ENCODE data around the gene SOX12.

SOX12 gene

DNA sequence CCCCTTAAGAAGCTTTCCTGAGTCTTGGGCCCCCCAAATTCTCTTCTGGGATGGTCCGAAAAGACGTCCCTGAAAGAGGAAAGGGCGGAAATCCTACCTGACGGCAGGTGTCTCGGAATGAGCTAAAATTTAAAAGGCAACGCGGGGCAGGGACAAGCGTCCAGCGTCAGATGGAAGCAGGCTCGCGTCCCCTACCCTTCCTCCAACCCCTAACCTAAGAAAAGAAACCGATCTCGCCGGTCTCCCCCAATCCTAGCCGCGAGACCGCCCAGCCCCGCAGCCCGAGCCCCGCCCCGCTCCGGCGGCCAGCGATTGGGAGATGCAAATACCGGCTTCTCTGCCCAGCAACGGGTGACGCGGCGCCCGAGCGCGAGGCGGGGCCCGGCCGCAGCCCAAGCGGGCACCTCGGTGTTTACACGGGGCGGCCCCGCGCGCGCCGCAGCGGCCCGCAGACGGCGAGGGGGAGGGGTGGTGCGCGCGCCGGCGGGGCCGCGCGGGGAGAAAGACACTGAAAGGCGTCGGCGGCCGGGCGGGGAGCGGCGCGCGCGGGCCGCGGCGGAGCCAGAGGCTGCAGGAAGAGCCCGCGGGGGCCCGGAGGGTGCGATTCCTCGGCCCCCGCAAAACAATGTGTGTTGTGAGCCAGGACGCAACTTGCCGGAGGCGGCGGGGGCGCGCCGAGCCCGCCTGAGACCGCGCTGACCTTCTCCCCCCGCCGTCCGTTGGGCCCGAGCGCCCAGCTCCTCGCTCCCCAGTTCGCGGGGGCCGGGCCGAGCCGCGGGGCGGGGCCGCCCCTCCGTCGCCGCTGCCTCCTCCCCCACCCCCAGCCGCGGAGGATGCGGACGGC lies at the start of gene SOX12:
SOX12 (plus strand) TSS at position 508 of the 844 bp plus-strand sequence. CDS start 373 bp downstream, outside the sequence.
- DNase-seq (ENCODE audit: low read depth): peak; percentile 96

GRCh38 chr20:275791-276190 lies 49.6 kb upstream of the SOX12 start:
- no peak for DNase-seq (ENCODE audit: low read depth)

- DNase-seq (ENCODE audit: low read depth): no peak
Measured at GRCh38 chr20:276620-277495, 48.5 kb upstream of the SOX12 start.

- DNase-seq (ENCODE audit: low read depth): no peak
Measured at GRCh38 chr20:277496-277781, 47.9 kb upstream of the SOX12 start.

- DNase-seq (ENCODE audit: low read depth): no peak
Measured at GRCh38 chr20:278181-278580, 47.2 kb upstream of the SOX12 start.

DNA sequence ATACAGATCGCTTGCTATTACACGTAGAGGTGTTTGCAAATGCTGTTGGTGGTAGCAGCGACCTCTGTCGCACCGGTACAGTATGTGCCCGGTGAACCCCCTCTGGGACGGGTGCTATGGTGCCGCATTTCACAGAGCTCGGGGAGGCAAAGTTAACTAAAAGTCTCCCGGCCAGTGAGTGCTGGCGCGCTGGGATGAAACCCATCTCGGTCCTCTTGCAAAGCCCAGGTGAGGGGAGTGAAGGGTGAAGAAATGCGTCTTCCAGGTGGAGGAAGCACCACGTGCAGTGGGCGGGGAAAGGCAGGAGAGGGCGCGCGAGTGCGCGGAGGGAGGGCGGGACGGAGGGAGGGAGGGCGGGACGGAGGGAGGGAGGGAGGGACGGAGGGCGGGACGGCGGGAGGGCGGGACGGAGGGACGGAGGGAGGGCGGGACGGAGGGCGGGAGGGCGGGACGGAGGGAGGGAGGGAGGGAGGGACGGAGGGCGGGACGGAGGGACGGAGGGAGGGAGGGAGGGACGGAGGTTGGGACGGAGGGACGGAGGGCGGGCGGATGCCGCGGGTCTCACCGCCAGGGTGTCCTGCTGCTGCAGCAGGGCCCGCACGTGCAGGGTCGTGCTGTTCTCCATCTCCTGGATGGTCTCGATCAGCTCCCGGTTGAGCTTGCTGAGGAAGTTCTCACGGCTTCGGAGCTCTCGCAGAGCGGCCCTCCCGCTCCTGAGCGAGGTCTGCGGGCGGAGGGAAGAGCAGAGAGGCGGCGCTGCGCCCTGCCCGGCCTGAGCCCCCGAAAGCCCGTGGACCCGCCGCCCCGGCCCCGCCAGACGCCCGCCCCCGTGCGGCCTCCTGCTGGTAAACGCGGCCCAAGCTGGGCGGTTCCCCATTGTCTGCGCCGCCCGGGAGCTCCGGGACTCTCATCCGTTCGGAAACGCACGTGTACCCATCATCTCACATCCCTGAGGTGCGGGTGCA lies 46.5 kb upstream of the SOX12 start:
- no peak for DNase-seq (ENCODE audit: low read depth)

DNA sequence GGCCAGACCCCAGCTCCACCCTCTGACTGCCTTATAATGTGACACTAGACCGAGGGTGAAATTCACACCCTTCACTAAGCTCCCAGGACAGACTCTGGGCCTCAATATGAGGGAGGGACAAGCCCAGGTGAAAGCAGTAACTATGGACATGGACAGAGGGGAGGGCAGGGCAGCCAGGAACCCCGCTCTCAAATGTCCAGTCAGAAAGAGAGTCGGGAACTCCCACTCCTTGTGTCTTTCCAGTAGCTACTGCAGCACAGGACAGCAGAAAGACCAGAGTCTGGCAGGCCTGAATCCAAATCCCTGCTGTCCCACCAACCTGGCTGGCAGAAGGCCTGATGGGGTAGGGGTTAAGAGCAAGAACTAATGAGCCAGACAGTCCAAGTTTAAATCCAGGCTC lies 41.2 kb upstream of the SOX12 start:
- no peak for DNase-seq (ENCODE audit: low read depth)

- no peak for DNase-seq (ENCODE audit: low read depth)
Measured at GRCh38 chr20:286508-286907, 38.8 kb upstream of the SOX12 start.

DNA sequence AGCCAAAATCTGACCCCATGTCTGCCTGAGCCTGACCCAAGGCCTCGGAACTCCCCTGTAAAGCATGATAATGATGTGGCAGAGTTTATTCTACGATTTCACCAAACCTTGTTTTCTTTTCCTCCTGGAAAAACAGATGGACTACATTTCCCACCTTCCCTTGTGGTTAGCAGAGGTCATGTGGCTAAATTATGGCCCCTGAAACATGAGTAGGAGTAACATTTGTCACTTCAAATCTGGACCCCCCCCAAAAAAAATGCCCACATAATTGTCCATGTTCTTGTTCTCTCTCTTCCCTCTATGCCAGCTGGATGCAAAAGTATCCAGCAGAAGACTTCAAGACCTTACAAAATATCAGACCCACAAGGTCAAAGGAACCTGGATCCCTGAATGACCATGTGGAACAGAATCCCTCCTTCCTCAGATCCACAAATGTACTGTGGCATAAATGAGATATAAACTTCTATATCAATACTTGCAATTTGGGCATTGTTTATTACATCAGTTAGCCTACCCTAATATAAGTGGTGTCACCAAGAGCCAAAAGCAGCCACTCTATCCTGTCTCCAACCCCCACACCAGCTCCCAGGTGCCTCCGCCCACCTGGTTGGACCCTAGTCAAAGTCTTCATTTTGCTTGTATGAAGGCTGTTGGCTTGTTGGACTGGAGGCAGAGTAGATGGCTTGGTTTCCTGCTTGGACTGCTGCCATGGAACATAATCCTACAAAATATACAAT lies 36.2 kb upstream of the SOX12 start:
- no peak for DNase-seq (ENCODE audit: low read depth)

DNA sequence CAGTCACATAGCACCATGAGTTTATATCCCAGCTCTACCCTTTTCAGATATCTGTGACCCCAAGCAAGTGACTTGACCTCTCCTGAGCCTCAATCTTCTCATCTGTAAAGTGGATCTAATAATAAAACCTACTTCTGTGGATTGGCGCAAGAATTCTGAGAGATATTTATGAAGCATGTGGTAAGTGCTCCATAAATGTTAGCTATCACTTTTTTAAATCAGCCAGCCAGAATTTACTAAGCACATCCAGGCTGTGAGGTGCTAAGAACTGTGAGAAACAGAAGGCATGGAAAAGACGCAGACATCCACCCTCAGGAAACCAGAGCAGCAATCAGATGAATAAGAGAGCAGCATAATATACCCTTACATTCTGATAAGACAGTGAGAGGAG lies 35.7 kb upstream of the SOX12 start:
- no peak for DNase-seq (ENCODE audit: low read depth)

DNA sequence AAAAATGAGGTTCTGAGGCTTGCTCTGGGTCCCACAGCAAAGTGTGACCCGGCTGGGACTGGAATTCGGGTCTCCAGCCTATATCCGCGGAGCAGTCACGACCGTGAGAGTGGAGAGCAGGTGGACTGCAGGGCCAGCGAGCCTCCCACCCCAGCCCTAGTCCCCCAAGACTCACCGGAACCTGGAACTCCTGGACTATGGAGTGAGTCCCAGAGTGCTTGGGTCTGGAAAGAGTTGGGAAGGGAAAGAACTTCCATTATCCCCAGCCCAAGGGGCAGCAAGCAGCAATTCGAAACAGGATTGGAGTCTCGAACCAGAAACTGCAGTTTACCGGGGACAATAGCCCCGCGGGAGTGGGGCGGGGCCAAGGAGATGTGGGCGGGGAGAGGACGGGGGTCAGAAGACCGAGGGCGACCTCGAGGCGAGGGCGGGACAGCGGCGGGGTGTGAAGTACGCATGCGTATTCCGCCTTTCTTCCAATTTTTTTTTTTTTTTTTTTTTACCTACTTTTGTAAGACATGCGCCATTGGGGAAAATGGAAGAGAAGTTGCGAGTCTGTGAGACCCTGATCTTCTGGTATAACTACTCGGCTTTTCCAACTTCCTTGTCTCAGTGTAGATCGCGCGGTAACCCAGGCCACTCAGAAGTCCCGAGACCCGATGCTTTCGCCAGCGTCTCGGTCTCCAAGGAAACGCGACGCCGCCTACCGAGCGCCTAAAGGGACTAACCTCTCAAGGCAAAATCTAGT lies 35.1 kb upstream of the SOX12 start, which contains the start of gene C20orf96:
C20orf96 (minus strand) TSS at position 667 of the 748 bp plus-strand sequence; CDS start at position 527, 140 bp downstream.
- DNase-seq (ENCODE audit: low read depth): peak; percentile 73

GRCh38 chr20:294602-295001 lies 30.8 kb upstream of the SOX12 start:
- no peak for DNase-seq (ENCODE audit: low read depth)

- no peak for DNase-seq (ENCODE audit: low read depth)
Measured at GRCh38 chr20:295804-296203, 29.5 kb upstream of the SOX12 start.

DNA sequence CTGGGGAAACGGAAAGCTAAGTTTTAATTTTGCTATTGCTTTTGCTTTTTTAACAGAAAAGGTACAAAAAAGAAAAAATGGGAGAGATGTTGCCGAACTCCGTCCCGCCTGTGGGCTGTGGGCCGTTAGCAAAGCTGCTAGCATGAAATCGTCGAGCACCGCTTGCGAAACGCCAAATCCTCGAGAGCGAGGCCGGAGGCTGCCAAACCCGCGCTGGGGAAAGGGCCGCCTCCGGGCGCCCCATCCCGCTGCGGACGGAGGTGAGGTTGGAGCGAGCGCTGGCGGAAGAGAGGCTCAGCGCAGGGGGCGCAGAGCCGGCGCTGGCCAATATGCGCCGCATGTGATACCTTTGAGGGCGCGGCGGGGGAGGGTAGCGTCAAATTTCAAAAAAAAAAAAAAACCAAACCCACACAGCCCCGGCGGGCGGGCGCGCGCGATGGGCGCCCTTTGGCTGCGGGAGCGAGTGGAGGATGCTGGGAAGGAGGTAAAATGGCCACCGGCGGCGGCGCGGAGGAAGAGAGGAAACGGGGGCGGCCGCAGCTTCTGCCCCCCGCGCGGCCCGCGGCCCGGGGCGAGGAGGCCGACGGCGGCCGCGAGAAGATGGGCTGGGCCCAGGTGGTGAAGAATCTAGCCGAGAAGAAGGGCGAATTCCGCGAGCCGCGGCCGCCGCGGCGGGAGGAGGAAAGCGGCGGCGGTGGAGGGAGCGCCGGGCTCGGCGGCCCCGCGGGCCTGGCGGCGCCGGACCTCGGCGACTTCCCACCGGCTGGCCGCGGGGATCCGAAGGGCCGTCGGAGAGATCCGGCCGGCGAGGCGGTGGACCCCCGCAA lies 28.0 kb upstream of the SOX12 start, which contains the start of gene ZCCHC3:
ZCCHC3 (plus strand) TSS at position 473 of the 827 bp plus-strand sequence; CDS start at position 490, 17 bp downstream.
- DNase-seq (ENCODE audit: low read depth): peak; percentile 59

DNA sequence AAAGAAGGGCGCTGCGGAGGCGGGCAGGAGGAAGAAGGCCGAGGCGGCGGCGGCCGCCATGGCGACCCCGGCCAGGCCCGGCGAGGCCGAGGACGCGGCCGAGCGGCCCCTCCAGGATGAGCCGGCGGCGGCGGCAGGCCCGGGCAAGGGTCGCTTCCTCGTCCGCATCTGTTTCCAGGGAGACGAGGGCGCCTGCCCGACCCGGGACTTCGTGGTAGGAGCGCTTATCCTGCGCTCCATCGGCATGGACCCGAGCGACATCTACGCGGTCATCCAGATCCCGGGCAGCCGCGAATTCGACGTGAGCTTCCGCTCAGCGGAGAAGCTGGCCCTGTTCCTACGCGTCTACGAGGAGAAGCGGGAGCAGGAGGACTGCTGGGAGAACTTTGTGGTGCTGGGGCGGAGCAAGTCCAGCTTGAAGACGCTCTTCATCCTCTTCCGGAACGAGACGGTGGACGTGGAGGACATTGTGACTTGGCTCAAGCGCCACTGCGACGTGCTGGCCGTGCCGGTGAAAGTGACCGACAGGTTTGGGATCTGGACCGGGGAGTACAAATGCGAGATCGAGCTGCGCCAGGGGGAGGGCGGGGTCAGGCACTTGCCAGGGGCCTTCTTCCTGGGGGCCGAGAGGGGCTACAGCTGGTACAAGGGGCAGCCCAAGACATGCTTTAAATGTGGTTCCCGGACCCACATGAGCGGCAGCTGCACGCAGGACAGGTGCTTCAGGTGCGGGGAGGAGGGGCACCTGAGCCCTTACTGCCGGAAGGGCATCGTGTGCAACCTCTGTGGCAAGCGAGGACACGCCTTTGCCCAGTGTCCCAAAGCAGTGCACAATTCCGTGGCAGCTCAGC lies 27.2 kb upstream of the SOX12 start:
- peak; percentile 6 for DNase-seq (ENCODE audit: low read depth)

DNA sequence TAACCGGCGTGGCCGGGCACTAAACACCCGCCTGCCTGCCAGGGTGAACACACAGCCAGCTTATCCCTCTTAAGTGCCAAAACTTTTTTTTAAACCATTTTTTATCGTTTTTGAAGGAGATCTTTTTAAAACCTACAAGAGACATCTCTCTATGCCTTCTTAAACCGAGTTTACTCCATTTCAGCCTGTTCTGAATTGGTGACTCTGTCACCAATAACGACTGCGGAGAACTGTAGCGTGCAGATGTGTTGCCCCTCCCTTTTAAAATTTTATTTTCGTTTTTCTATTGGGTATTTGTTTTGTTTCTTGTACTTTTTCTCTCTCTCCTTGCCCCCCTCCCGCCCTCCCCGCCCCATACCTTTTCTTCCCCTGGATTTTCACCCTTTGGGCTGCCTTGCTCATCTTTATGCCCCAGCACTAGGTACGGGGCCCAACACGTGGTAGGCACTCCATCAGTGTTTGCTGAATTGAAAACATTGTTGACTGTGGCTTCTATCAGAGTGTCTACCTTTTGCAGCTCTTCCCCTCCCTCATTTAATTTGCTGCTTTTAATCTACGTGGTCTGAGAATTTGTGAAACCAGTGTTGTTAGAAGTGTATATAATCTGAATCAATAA lies 26.5 kb upstream of the SOX12 start:
- no peak for DNase-seq (ENCODE audit: low read depth)

DNA sequence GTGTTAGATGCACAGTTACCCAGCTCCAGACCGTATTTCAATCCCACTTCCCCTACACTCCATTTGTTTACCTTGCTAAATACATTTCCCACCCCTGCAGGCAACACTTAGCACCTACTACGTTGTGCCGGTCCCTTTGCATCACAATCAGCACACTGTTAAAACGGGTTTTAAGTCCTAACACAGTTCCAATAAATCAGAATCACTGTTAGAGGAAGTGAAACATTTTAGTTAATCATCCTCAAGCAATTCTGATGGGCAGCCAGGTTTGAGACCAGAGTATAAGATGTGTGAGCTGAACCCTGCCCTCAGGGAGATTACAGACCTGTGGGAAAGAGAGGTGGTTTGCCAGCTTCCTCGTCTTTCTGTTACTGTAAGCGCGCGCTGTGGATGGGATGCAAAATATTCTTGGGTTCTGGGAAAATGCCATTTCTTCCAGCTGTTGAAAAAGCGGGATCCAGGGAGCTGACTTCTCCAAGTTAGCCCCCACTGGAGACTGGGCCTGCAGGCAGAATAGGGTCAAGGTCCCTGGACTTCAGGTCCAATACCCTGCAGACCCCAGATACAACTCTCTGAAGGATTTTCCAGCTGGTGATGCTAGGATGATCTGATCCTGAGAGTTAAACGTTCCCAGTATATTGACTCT lies 24.9 kb upstream of the SOX12 start:
- no peak for DNase-seq (ENCODE audit: low read depth)

Data from stimulated activated CD8-positive, alpha-beta memory T cell treated with anti-CD3 and anti-CD28 coated beads, Interleukin-7, amount 100 ng/mL, for 24 hours (primary cell).